Activated T-cell treated with anti-CD3 and anti-CD28 coated beads, Interleukin-2, amount 50 U/mL, for 1 hour (primary cell): ENCODE measurements around the gene WNK4.

Source experiments
- DNase-seq: peaks from one replicate; pipeline ENCODE4 v3.0.0-alpha.2; 2020

The WNK4 gene

DNA sequence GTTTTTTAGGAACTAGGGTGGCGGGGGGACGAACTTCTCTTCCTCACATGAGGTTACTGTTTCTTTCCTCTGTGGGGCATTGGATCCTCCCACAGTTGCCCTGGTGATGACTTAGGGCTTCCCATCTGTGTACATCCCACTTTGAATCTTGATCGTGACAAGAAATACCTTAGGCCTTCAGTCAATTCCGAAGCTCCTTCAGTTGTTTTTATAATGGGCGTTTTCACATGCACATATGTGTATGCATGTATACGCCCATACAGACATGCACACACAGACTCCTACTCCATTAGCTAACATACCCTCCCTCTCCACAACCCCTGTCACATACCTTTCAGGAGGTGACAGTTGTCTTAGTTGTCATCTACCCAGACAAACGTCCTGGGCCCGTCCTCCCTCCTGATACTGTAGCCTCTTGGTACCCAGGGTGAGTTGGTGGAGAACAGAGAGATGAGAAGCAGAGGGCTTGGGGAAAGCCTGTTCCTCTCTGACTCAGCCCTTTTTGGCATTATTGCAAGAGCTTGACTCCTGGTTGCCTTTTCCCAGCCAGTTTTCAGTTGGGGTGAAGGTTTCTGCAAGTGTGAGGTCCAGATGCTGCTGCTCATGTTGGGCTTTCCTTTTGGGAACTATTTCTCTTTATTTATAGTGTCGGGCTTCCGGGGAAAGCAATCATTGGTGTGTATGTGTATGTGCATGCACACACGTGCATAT lies 61.7 kb downstream of the WNK4 start:
- no peak for DNase-seq

DNA sequence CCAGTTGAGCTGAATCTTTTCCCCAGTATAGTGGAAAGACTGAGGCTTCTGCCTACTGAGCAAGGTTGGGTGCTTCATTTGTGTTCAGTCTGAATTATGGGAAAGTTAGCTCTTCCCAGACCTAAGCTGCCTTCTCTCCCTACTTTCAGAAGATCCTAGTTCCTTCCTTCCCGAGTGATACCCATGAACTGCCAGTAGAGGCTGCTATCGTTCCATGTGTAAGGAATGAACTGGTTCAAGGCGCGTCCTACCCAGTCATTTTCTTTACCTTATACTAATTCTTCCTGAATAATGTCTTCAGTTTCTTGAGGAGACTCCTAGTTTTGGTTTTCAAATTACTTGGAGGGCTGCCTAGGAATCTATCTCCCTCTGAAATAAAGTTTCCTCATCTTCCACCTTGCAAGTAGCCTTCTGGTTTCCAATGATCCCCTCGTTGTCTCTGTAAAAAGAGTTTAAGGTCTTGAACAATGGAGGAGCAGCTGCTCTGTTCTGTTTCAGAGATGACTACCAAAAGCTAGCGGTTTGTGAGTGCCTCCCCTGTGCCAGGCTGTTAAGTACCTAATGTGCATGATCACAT lies 63.0 kb downstream of the WNK4 start:
- DNase-seq, result no peak

DNA sequence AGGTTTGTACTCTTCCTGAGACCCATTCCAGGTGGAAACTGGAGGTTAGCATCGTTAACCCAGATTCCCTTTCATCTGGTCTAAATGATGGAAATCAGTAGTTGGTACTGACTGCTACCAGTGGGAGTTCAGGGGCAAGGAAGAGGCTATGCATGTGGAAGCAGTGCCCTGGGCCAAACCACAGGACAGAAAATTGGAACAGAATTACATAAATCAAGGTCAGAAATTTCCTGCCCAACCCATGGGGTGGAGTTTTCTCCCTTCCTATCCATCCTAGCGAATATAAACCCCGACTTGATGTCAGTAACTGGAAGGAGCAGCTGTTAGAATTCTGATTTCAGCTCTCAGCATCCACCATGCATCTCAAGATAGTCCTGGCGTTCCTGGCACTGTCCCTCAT lies 63.9 kb downstream of the WNK4 start, which contains the start of gene AOC2:
TSS of gene AOC2 (plus strand) at position 310 of the 400 bp plus-strand sequence. CDS start at position 357, 47 bp downstream.
- no peak for DNase-seq

DNA sequence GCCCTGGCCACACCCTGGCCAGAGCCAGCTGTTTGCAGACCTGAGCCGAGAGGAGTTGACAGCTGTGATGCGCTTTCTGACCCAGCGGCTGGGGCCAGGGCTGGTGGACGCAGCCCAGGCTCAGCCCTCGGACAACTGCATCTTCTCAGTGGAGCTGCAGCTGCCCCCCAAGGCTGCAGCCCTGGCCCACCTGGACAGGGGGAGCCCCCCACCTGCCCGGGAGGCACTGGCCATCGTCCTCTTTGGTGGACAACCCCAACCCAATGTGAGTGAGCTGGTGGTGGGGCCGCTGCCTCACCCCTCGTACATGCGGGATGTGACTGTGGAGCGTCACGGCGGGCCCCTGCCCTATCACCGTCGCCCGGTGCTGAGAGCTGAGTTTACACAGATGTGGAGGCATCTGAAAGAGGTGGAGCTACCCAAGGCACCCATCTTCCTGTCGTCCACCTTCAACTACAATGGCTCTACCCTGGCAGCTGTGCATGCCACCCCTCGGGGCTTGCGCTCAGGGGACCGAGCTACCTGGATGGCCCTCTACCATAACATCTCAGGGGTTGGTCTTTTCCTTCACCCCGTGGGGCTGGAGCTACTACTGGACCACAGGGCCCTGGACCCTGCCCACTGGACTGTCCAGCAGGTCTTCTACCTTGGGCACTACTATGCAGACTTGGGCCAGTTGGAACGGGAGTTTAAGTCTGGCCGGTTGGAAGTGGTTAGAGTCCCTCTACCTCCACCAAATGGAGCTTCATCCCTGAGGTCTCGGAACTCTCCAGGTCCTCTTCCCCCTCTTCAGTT lies 64.5 kb downstream of the WNK4 start:
- DNase-seq, result no peak

DNA sequence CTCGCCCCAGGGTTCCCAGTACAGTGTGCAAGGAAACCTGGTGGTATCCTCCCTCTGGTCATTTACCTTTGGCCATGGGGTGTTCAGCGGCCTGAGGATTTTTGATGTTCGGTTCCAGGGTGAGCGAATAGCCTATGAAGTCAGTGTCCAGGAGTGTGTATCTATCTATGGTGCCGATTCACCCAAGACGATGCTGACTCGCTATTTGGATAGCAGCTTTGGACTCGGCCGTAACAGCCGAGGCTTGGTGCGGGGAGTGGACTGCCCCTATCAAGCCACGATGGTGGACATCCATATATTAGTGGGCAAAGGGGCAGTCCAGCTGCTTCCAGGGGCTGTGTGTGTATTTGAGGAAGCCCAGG lies 65.1 kb downstream of the WNK4 start:
- DNase-seq, result no peak

DNA sequence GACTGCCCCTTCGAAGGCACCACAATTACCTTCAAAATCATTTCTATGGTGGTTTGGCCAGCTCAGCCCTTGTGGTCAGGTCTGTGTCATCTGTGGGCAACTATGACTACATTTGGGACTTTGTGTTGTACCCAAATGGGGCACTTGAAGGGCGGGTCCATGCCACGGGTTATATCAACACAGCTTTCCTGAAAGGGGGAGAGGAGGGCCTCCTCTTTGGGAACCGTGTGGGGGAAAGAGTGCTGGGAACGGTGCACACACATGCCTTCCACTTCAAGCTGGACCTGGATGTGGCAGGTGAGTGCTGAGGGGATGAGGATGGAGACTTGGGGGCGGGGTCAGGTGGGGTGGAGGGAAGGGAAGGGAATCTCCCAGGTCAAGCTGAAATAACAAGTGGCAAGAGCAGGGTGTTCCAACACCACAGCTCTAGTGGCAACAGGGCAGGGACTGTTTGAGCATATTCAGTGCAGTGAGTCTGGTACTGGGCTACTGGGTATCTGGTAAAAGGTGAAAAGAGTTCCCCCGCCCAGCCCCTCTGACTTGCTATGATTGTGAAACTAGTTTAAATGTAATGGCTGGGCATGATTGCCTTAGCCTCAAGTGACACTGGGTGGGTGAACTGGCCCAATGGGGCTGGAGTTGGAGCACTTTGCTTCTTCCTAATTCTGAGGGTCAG lies 65.6 kb downstream of the WNK4 start:
- no peak for DNase-seq
